ENCODE measurements around the gene ZNF423.

ZNF423 gene

GRCh38 chr16:49716339-49716934 lies 139.5 kb downstream of the ZNF423 start:
- no peak for DNase-seq

- DNase-seq, result no peak
Observed at GRCh38 chr16:49713770-49714169, 142.1 kb downstream of the ZNF423 start.

- no peak for DNase-seq
Observed at GRCh38 chr16:49712542-49712941, 143.4 kb downstream of the ZNF423 start.

GRCh38 chr16:49712106-49712505 lies 143.8 kb downstream of the ZNF423 start:
- DNase-seq, result no peak

- DNase-seq, result no peak
Observed at GRCh38 chr16:49709057-49709456, 146.9 kb downstream of the ZNF423 start.

- DNase-seq, result no peak
Observed at GRCh38 chr16:49708491-49708890, 147.4 kb downstream of the ZNF423 start.

- no peak for DNase-seq
Observed at GRCh38 chr16:49706620-49707355, 149.1 kb downstream of the ZNF423 start.

GRCh38 chr16:49704586-49705155 lies 151.2 kb downstream of the ZNF423 start:
- DNase-seq, result peak; percentile 6

- no peak for DNase-seq
Observed at GRCh38 chr16:49703483-49703882, 152.4 kb downstream of the ZNF423 start.

- DNase-seq, result peak; percentile 63
Observed at GRCh38 chr16:49701789-49702494, 154.0 kb downstream of the ZNF423 start.

GRCh38 chr16:49701065-49701685 lies 154.7 kb downstream of the ZNF423 start:
- DNase-seq, result peak; percentile 18

GRCh38 chr16:49700251-49701064 lies 155.5 kb downstream of the ZNF423 start:
- peak; percentile 65 for DNase-seq

- no peak for DNase-seq
Observed at GRCh38 chr16:49699841-49700175, 156.1 kb downstream of the ZNF423 start.

GRCh38 chr16:49698931-49699840 lies 156.7 kb downstream of the ZNF423 start:
- DNase-seq, result no peak

GRCh38 chr16:49698453-49698815 lies 157.5 kb downstream of the ZNF423 start:
- DNase-seq, result no peak

- no peak for DNase-seq
Observed at GRCh38 chr16:49697631-49698452, 158.1 kb downstream of the ZNF423 start.

- DNase-seq, result no peak
Observed at GRCh38 chr16:49696414-49697101, 159.4 kb downstream of the ZNF423 start.

- no peak for DNase-seq
Observed at GRCh38 chr16:49695782-49696413, 160.0 kb downstream of the ZNF423 start.

GRCh38 chr16:49693445-49693844 lies 162.5 kb downstream of the ZNF423 start:
- DNase-seq, result no peak
